ENCODE results near the gene ZNF830. TPM values are rescaled to one million over a fixed set of nuclear protein-coding genes. Genes with fewer than 3 reads are reported as not detected.
"Not testable (repeated sequence)": the region's sequence is repeated elsewhere in the genome, so short reads cannot be mapped to it uniquely, and the experiment has no call there.

ZNF830 gene, protein sequence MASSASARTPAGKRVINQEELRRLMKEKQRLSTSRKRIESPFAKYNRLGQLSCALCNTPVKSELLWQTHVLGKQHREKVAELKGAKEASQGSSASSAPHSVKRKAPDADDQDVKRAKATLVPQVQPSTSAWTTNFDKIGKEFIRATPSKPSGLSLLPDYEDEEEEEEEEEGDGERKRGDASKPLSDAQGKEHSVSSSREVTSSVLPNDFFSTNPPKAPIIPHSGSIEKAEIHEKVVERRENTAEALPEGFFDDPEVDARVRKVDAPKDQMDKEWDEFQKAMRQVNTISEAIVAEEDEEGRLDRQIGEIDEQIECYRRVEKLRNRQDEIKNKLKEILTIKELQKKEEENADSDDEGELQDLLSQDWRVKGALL
- total RNA-seq: 10 to 100 TPM; 18.9 to 21.6 TPM

DNA sequence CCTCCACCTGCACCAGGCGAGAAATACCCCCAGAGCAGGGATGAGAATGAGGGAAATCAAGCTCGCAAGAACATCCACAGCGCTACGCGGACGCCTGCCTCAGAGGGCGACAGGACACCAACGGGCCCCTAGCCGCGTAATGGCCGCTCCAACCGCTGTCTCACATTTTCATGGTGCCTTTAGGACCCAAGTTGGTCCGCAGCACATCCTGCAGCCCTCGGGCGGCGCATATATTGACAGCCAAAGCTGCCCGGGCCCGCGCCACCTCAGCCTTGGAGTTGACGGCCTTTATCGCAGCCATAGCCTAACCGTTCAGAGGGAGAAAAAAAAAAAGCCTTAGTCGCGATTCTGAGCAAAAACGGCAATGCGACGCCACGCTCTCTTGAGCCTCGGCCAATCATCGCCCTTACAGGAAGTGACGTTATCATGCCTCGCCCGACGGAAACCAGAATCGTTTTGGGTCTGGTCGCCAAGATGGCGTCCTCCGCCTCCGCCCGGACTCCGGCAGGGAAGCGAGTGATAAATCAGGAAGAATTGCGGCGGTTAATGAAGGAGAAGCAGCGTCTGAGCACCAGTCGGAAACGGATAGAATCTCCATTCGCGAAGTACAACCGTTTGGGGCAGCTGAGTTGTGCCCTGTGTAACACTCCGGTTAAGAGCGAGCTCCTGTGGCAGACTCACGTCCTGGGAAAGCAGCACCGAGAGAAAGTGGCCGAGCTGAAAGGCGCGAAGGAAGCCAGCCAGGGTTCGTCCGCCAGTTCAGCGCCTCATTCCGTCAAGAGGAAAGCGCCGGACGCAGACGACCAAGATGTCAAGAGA lies at the start of gene ZNF830, which contains the start of gene CCT6B:
Gene ZNF830, plus strand, starts transcription at position 448 of the 819 bp plus-strand sequence. Its CDS starts 27 bp downstream, at position 475.
Gene CCT6B, minus strand, starts transcription at position 368 of the 819 bp plus-strand sequence. Its CDS starts 67 bp downstream, at position 301.
- peaks cover 5% of the 10 kb centered on the region for H3K27me3 Mint-ChIP-seq
- H3K36me3 Mint-ChIP-seq: peaks cover 29% of the 10 kb centered on the region
- H3K4me1 Mint-ChIP-seq: peaks cover 12% of the 10 kb centered on the region
- peak; percentile 87 for DNase-seq
- no peaks in the 10 kb centered on the region for H3K9me3 Mint-ChIP-seq
- peak within 1 kb of the TSS; percentile 98 for H3K27ac Mint-ChIP-seq
- peak within 1 kb of the TSS; percentile 99 for H3K4me3 Mint-ChIP-seq

DNA sequence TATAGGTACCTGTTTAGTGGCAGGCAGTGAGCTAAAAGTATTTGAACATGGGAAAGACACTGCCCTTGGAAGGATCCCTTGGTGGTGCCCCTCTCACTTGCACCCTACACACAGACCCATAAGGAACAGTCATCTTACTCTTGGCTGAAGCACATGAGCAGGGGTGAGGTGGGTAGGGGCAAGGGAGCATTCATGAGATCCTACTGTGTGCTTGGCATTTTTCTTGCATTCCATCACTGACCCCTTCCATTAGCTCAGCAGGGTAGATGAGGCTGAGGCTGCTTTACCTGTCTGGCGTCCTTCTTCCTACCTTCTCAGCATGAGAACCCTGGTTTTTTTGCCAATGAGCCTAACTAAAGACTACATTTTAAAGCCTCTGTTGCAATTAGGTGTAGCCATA lies 48.3 kb upstream of the ZNF830 start:
- Mint-ChIP-seq H3K27ac (no peak overlapping the region), H3K36me3 (peaks cover 3% of the 10 kb centered on the region), H3K27me3 (no peaks in the 10 kb centered on the region), H3K9me3 (no peaks in the 10 kb centered on the region), H3K4me1 (no peaks in the 10 kb centered on the region), H3K4me3 (no peak overlapping the region)
- DNase-seq: no peak

DNA sequence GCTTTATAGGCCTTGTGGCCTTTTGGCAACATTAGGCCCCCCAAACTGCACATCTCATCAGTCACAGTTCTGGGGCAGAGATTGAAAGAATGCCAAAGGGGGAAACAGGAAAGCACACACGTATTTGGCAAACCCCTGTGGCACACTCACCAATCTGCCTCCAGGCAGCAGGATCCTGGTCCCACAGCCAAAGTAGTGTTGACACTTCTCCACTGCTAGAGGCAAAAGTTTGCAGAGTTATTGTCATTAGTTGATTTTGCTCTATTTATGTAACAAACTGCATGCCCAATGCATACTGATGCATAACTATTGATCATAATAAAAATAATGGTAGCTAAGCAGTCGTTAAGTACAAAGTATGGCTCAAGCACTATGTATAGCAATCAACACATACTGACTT lies 45.2 kb upstream of the ZNF830 start:
- H3K4me1 Mint-ChIP-seq: no peaks in the 10 kb centered on the region
- peaks cover 3% of the 10 kb centered on the region for H3K36me3 Mint-ChIP-seq
- H3K9me3 Mint-ChIP-seq: no peaks in the 10 kb centered on the region
- no peak for DNase-seq
- H3K27me3 Mint-ChIP-seq: no peaks in the 10 kb centered on the region
- H3K27ac Mint-ChIP-seq: no peak overlapping the region
- no peak overlapping the region for H3K4me3 Mint-ChIP-seq

DNA sequence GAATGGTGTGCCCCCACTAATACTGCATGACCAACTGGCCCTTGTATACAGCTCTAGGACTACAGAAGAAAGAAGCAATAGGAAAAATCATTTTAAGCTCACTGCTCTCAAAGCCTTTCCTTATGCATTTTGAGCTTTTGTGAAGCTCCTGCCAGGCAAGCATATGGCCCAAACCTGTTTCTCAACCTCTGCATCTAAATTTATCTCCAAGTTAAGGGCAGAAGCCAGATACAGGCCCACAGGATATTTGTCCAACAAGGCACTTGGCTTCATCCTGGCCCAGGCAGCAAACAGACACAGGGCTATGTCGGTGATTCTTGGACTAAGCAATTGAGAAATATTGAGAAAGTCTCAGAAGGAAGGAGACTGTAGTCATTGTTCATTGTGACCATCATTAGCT lies 44.0 kb upstream of the ZNF830 start:
- Mint-ChIP-seq H3K36me3 (peaks cover 3% of the 10 kb centered on the region), H3K9me3 (no peaks in the 10 kb centered on the region), H3K4me1 (no peaks in the 10 kb centered on the region), H3K27me3 (no peaks in the 10 kb centered on the region), H3K4me3 (no peak overlapping the region), H3K27ac (no peak overlapping the region)
- DNase-seq: no peak

DNA sequence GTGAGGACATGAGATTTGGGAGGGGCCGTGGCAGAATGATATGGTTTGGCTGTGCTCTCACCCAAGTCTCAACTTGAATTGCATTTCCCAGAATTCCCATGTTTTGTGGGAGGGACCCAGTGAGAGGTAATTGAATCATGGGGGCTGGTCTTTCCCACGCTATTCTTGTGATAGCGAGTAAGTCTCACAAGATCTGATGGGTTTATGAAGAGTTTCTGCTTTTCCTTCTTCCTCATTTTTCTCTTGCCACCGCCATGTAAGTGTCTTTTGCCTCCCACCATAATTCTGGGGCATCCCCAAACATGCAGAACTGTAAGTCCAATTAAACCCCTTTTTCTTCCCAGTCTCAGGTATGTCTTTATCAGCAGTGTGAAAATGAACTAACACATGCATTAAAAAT lies 40.7 kb upstream of the ZNF830 start:
- Mint-ChIP-seq H3K27me3 (no peaks in the 10 kb centered on the region), H3K27ac (no peak overlapping the region), H3K36me3 (no peaks in the 10 kb centered on the region), H3K4me1 (no peaks in the 10 kb centered on the region), H3K9me3 (no peaks in the 10 kb centered on the region), H3K4me3 (no peak overlapping the region)
- no peak for DNase-seq

DNA sequence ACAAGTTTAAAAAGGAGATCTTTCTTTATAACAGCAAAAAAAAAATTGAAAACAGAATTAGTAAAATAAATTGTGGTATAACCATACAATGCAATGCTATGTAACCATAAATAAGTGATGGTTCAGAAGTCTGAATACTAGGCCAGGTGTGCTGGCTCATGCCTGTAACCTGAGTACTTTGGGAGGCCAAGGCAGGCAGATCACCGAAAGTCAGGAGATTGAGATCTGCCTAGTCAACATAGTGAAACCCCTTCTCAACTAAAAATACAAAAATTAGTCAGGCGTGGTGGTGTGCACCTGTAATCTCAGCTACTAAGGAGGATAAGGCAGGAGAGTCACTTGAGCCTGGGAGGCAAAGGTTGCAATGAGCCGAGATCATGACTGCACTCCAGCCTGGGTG lies 34.7 kb upstream of the ZNF830 start:
- no peaks in the 10 kb centered on the region for H3K4me1 Mint-ChIP-seq
- no peak overlapping the region for H3K4me3 Mint-ChIP-seq
- no peaks in the 10 kb centered on the region for H3K9me3 Mint-ChIP-seq

DNA sequence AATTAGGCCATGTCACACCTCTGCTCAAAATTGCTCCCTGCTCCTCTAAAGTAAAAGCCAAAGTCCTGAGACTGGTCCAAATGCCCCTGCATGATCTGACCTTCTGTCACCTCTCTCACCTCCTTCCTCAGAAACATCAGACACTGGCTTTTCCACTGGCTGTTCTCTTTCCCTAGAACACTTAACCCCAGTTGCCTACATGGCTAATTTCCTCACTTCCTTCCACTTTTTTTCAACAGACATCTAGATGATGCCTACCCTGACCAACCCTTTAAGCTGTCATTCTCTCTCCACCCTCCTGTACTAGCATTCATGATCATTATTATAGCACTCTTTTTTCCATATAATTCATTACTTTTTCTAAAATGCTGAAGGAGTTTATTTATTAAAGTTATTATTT lies 31.1 kb upstream of the ZNF830 start:
- no peak overlapping the region for H3K27ac Mint-ChIP-seq
- H3K27me3 Mint-ChIP-seq: no peaks in the 10 kb centered on the region
- H3K9me3 Mint-ChIP-seq: no peaks in the 10 kb centered on the region
- no peaks in the 10 kb centered on the region for H3K36me3 Mint-ChIP-seq
- DNase-seq: no peak
- H3K4me3 Mint-ChIP-seq: no peak overlapping the region
- no peaks in the 10 kb centered on the region for H3K4me1 Mint-ChIP-seq

More for the DNA sequence above, 34.7 kb upstream of the ZNF830 start:
- no peak for DNase-seq
- Mint-ChIP-seq H3K36me3 (no peaks in the 10 kb centered on the region), H3K27ac (no peak overlapping the region), H3K27me3 (no peaks in the 10 kb centered on the region)

DNA sequence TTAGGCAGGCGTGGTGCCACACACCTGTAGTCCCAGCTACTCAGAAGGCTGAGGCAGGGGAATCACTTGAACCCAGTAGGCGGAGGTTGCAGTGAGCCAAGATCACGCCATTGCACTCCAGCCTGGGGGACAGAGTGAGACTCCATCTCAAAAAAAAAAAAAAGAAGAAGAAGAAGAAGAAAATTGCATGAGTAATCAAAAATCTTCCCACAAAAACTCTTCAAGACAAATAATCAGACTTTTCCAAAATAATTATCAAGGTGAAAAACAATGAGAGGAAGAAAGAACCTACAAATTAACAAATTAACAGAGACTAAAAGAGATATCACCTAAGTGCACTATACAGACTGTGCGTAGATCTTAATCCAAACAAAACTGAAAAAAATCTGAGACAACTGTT lies 10.6 kb upstream of the ZNF830 start:
- not testable (repeated sequence) for H3K4me3 Mint-ChIP-seq, H3K27me3 Mint-ChIP-seq, H3K4me1 Mint-ChIP-seq, H3K36me3 Mint-ChIP-seq, H3K9me3 Mint-ChIP-seq, H3K27ac Mint-ChIP-seq, DNase-seq

DNA sequence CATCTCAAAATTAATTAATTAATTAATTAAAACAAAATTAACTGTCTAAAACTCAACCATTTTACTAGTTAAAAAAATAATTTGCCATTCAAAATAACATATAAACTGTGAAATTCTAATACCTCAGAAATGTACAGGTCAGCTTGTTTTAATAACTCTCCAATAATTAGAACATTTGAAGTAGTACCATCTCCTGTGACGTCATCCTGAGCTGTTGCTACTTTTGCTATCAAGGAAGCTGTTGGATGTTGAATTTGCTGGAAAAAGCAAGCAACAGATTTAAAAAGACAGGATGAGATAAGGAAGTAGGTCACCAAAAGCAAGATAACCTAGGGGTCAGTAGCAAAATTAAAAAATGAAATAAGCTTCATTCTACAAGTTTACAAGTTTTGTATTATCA lies 2.9 kb upstream of the ZNF830 start:
- Mint-ChIP-seq H3K36me3 (peaks cover 18% of the 10 kb centered on the region), H3K9me3 (no peaks in the 10 kb centered on the region), H3K27me3 (peaks cover 5% of the 10 kb centered on the region), H3K4me1 (peaks cover 9% of the 10 kb centered on the region), H3K4me3 (no peak overlapping the region), H3K27ac (no peak overlapping the region)
- DNase-seq: no peak

DNA sequence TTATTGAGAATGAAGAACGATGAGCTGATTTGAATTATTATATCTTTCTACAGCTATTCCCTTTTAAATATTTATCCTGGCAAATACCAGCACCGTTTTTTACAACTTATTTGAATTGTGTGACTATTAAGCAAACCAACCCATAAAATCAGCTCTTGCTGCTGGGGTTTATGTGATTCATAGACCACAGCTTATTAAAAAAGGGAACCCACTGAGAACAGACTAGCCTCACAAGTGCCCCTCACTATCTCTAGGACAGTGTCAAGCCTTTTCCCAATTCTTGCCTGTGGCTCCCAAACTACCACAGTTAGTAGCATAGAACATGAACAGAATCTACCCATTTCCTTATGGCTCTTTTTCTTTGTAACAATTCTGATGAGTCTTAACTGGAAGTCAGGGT lies 12.8 kb downstream of the ZNF830 start:
- DNase-seq: no peak
- H3K36me3 Mint-ChIP-seq: peaks cover 3% of the 10 kb centered on the region
- no peaks in the 10 kb centered on the region for H3K9me3 Mint-ChIP-seq
- no peaks in the 10 kb centered on the region for H3K27me3 Mint-ChIP-seq
- peaks cover 2% of the 10 kb centered on the region for H3K4me1 Mint-ChIP-seq
- H3K4me3 Mint-ChIP-seq: no peak overlapping the region
- no peak overlapping the region for H3K27ac Mint-ChIP-seq

DNA sequence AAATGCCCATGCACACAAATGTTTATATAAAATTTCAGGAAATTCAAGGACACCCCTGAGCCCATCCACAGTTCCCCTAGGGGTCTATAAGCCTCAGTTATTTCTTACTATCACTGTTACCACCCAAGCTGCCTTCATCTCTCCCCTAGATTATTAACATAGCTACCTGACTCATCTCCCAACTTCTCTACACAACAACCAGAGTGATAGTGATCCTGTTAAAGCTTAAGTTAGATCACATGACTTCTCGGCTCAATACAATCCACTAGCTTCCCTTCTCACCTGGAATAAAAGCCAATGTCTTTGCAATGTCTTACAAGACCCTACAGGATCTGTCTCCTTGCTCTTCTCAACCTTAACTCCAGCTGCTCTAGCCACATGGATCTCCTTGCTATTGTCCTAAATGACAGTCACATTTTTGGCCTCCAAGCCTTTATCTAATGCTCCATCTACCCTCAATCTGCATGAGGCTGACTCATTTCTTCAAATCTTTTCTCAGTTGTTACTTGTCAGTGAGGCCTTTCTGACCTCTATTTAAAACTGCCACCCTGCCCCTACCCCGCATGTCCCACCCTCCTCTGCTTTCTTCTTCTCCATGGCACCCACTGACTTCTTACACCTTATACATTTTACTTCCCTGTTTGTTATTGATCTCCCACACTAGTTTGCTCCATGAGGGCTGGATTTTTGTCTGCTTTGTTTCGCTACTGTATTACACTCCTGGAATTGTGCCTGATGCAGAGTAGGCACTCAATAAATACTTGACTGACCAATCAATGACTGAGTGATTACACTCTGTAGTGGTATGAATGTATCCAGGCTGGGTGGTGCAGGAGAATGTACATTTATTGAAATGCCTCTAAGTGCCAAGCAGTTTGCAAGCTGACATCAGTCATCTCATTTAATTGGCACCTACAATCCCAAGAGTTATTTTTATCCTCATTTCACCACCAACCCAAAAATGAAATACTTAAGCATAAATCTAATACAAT lies 13.8 kb downstream of the ZNF830 start:
- H3K4me1 Mint-ChIP-seq: peaks cover 9% of the 10 kb centered on the region
- no peak overlapping the region for H3K27ac Mint-ChIP-seq
- H3K4me3 Mint-ChIP-seq: no peak overlapping the region
- no peak for DNase-seq
- no peaks in the 10 kb centered on the region for H3K9me3 Mint-ChIP-seq
- H3K27me3 Mint-ChIP-seq: no peaks in the 10 kb centered on the region
- no peaks in the 10 kb centered on the region for H3K36me3 Mint-ChIP-seq

DNA sequence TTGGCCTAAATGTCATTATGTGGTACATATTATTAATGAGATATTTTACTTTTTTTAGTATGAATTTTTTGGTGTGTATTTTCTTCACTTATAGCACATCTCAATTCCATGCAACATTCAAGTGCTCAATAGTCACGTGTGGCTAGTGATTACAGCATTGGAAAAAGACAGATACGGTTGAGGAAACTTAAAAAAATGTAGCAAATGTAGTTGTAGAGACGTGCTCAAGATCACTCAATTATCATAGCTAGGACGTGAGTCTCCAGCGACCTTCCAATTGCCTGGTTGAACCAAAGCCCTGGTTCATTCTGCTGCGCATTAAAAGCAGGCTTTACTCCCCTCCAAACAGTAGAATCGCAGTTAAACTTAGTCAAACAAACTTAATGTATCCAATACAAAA lies 17.8 kb downstream of the ZNF830 start:
- H3K4me3 Mint-ChIP-seq: peak overlapping the region; percentile 96
- H3K4me1 Mint-ChIP-seq: peaks cover 35% of the 10 kb centered on the region
- H3K9me3 Mint-ChIP-seq: no peaks in the 10 kb centered on the region
- H3K27ac Mint-ChIP-seq: no peak overlapping the region
- no peaks in the 10 kb centered on the region for H3K27me3 Mint-ChIP-seq
- peaks cover 12% of the 10 kb centered on the region for H3K36me3 Mint-ChIP-seq
- no peak for DNase-seq

DNA sequence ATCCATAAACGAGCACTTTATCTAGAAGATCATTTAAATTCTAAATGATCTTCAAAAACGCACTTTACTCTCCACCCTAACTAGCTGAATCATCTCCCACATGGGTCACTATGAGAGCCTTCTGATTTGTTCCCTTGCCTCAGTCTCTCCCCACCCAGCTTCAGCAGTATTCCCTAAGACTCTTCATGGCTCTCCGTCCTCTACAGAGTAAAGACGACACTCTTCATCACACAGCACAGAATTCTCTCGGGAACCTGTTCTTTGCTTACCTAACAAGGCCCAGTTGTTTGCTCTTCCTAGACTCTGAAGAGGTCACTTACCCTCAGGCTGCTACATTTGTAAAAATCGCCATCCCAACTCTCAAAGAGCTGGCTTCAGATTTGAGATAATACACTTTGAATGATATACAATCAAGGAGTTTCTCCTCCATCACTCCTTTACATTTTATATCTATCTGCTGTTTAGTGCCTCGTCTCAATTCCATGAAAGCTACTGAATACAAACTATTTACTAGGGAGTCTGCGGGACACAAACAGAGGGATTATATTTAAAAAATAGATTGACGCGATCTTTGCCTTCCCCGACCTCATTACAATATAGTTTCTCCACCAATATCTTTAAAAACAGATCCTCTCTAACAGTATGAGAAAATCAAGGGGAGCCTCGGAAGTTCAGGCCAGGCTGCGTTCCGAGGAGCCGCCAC lies 18.5 kb downstream of the ZNF830 start:
- Mint-ChIP-seq H3K4me1 (peaks cover 39% of the 10 kb centered on the region), H3K27me3 (no peaks in the 10 kb centered on the region), H3K4me3 (peak overlapping the region; percentile 96), H3K9me3 (no peaks in the 10 kb centered on the region), H3K36me3 (peaks cover 12% of the 10 kb centered on the region), H3K27ac (peak overlapping the region; percentile 98)
- no peak for DNase-seq

DNA sequence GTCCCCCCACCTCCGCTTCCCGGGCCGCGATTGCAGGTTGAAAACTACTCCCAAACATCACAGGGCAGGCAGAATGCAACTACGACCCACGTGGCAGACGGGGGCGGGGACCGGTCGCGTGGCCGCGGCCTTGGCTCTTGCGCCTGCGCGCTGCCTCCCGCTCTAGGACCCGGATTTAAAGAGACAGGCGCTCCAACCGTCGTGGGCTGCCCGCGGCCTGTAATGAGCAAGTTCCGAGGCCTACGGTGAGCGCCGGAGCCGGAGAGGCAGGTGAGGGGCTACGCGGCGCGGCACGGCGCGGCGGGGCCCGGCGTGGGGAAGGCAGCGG lies 19.0 kb downstream of the ZNF830 start, which contains the start of gene LIG3:
Gene LIG3, plus strand, starts transcription at position 160 of the 328 bp plus-strand sequence. CDS start 2,494 bp downstream, outside the sequence.
- Mint-ChIP-seq H3K4me1 (peaks cover 42% of the 10 kb centered on the region), H3K9me3 (no peaks in the 10 kb centered on the region), H3K4me3 (peak within 1 kb of the TSS; percentile 96), H3K27ac (peak within 1 kb of the TSS; percentile 98), H3K36me3 (peaks cover 12% of the 10 kb centered on the region), H3K27me3 (no peaks in the 10 kb centered on the region)
- peak; percentile 95 for DNase-seq

All from activated naive CD8-positive, alpha-beta T cell treated with anti-CD3 and anti-CD28 coated beads for 36 hours (primary cell).